Amniotic stem cell (primary cell): ENCODE measurements around the gene MYO10.
"Not testable (repeated sequence)": the region's sequence is repeated elsewhere in the genome, so short reads cannot be mapped to it uniquely, and the experiment has no call there.

Experiments
- DNase-seq: peaks from one replicate; lab custom pipeline; 2025; lab: John Stamatoyannopoulos, UW

The MYO10 gene

GRCh38 chr5:16740066-16740810 is 195.8 kb downstream of the MYO10 start:
- no peak for DNase-seq

GRCh38 chr5:16738393-16738792 is 197.7 kb downstream of the MYO10 start:
- DNase-seq, result not testable (repeated sequence)

DNA sequence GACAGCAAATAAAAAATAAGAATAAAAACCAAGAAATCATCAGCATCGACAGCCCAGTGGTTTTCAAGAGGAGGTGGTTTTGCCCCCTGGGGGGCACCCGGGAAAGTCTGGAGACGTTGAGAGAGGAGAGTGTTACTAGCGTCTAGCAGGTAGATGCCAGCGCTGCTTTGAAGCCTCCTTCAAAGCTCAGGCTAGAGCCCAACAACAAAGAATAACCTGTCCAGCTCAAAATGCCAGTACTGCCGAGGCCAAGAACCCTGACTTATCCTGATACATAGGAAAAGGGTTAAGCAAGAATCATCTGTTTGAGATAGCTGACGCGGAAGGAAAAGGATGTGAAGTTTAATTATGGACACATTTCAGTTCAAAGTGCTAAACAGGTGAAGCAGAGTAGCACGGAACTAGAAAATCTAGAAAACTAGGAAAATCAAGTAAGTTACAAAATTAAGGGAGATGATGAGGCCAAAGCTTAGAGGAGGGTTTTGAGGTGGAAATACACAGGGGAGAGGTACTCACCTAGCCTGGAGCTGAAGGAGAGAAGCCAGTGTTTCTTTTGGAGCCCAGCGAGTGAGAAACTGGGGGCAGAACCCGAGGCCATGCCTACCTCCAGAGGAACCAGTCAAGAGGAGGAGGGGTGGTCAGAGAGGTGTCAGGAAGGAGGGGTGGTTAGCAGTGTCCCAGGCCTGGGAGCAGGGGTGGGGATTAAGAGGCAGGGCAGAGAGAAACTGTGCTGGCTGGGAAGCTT is 198.3 kb downstream of the MYO10 start:
- DNase-seq, result no peak

- DNase-seq, result no peak
Measured at GRCh38 chr5:16737209-16737608, 198.9 kb downstream of the MYO10 start.

DNA sequence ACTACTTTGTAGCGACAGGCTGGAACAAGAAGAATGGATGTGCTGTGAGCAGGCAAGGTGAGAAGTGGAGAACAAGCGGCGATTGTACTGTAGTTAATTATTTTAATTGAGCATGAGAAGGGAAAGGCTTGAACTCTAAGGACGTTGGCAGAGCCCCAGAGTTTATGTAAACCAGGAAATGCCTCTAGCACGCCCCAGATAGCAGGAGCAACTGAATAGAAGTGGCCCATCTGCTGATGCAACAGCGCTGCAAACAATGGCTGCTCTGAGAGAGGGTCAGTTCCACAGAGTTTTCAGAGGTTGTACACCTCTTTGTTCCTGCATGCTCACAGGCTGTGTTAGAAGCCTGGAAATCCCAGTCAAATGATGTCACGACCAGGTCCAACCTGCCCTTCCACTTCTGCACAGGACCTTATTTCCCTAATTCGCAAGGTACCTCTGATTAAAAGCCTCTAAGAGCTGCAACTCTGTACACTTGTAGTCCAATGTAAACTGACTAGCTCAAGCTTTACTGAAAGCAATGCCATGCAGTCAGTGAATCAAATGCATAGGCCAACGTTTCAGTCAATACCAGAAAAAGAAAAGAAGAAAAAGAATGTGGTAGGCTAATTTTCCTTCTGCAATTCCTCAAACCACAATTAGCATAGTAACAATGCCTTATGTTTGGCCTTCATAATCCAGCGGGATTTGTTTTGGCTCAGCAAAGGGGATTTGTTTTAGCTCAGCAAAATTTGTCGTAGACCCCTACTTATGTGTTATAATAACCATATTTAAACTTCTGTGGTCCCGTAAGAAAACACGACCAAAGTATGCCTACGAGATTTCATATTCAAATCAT is 199.7 kb downstream of the MYO10 start:
- peak; percentile 18 for DNase-seq

DNA sequence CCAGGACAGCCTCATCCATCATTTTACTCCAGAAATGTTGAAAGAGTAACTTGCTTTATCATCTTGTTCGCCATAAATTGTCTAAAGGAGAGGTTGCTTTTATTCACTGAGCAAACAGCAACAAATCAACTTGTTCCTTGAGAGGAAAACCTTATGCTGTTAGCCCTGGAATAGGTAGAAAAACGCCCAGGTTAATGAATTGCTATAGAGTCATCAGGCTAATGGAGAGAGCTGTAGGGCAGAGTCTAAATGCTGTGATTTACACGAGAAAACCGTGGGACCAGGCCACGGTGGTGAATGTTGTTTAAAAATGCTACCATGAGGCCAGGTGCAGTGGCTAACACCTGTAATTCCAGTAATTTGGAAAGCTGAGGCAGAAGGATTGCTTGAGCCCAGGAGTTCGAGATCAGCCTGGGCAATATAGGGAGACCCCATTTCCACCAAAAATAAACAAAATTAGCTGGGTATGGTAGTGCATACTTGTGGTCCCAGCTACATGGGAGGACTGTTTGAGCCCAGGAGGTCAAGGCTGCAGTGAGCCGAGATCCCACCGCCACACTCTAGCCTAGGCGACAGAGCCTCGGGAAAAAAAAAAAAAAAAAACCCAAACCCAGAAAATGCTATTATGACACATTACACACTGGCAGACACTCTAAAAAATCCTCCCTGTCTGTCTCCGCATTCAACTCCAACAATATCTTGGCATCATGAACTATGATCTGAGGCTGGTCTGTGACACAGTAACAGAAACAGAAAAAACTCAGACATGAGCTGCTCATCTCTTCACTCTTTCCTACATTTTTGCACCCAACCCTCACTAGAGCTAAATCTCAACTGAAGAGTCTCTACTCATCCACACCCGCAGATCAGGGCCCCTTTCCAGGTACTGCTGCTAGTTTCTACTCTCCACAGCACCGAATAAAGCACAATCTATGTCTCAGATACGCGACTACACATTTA is 200.7 kb downstream of the MYO10 start:
- DNase-seq, result no peak

- no peak for DNase-seq
Measured at GRCh38 chr5:16733331-16734006, 202.6 kb downstream of the MYO10 start.

- no peak for DNase-seq
Measured at GRCh38 chr5:16732356-16732755, 203.7 kb downstream of the MYO10 start.

DNA sequence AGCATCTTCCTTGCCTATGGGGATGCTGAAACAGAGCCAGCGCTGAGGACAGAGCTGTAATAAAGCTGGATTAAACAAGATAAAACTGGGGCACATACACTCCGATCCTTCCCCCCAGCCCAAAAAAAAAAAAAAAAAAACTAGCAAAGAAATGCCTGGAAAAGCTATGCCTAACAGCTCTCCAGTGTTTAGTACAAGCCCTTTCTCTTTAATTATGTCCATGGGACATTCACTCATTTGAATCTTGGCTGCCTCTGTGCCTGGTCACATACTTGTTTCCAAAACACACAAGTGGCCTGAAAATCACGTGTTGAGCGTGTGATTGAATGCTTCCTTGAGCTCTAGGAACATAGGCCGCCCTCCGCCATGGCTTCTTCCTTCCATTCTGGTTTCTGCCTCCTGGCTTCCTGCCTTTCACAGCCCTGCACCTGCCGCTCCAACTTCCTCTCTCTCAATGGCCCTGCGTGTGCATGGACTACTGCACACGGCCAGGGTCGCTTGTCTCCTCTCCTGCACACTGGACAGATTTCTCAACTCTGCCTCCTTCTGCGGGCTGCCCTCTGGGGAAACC is 208.2 kb downstream of the MYO10 start:
- DNase-seq, result no peak

DNA sequence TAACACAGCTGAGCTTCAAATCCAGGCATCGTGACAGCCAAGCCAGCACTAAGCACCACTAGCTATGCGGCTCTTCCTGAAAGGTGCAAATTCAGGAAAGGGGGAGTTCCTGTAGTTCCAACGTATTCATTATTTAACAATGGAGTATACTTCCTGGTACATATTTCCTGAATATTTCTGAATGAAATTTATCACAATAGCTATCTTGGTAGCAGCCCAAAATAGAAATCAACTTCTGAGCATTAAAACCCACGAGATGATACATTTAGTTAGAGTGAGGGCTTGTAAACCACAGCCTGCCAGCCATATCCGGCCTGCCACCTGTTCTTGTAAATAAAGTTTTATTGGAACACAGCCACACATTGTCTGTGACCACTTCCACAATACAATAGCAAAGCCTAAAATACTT is 209.5 kb downstream of the MYO10 start:
- no peak for DNase-seq

DNA sequence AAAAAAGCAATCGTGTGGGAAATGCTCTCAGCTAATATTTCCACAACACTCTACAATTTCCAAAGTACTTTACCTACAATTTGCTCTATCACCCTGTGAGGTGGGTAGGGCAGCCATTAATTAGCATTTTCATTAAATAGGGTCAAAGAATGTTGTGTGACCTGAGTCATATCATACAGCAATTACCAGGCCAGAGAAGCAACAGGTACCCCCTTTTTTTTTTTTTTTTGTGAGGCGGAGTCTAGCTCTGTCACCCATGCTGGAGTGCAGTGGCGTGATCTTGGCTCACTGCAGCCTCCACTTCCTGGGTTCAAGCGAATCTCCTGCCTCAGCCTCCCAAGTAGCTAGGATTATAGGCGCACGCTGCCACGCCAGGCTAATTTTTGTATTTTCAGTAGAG is 210.5 kb downstream of the MYO10 start:
- no peak for DNase-seq

DNA sequence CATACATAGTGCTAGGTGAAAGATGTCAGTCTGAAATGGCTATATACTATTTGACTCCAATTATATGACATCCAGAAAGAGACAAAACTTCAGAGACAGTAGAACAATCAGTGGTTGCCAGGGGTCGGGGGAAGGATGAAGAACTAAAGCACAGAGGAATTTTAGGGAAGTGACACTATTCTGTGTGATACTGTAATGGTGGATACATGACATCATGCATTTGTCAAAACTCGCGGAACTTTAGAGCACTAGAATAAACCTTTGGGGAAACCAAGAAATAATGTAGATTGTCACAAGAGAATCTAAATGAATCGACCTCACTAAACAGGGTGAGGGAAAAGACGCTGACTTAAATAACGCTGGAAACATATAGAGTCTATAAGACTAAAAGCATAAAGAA is 212.3 kb downstream of the MYO10 start:
- DNase-seq, result no peak

DNA sequence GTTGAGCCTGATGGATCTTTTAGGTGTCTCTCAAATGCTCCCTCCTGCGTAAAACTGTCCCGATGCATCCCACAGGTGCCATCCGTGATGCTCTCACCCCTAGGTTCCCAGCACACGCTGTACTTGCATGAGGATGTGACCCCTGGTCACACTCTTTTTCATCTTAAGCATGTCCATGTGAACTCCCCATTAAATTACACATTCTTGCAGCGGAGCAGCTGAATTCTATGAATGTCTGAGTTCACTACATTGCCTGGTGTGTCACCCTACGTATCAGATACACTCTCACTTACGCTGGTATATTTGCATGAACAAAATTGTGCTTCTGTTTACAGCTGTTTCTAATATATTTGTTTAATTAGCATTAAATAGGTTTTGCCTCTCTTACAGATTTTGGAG is 214.0 kb downstream of the MYO10 start:
- no peak for DNase-seq

DNA sequence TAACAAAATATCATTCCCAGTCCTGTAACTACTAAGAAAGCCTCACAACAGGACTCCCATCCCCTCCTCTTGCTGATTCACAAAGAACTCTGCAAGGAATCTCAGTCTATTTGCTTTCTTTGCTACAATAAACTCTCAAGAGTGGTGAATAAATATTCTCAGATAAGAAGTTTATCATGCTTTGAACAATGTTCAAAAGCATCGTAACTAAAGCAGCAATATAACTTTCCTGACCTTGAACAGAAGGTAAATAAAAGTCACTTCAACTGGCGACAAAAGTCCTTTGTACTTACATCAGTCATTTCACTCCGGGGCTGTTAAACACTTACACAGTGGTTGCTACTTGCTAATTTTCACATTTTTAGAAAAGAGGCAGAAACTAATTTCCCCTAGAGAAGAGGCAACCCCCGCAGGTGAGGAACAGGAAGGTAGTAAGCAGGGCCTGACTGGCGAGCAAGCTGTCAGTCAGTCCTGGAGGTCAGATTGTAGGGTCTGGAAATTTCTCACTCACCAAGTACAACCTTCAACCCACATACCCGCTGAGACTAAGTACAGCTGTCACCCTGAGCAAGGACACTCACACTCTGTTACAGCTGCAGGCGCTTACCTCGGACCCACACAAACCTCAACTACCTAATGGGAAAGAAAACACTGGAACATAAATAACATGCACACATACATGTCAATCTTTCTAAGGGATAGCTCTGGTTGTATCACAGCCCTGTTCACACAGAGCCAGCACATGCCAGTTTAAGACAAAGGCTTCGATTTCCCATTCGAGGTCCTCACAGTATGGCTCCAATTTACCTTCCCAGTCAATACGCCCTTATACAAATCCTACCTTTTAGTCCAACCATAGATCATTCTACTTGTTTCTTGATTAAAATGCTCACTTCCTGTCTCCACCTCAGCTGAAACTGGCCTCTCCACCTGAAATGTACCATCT is 214.7 kb downstream of the MYO10 start:
- no peak for DNase-seq

GRCh38 chr5:16718036-16718435 is 218.1 kb downstream of the MYO10 start:
- DNase-seq, result not testable (repeated sequence)

DNA sequence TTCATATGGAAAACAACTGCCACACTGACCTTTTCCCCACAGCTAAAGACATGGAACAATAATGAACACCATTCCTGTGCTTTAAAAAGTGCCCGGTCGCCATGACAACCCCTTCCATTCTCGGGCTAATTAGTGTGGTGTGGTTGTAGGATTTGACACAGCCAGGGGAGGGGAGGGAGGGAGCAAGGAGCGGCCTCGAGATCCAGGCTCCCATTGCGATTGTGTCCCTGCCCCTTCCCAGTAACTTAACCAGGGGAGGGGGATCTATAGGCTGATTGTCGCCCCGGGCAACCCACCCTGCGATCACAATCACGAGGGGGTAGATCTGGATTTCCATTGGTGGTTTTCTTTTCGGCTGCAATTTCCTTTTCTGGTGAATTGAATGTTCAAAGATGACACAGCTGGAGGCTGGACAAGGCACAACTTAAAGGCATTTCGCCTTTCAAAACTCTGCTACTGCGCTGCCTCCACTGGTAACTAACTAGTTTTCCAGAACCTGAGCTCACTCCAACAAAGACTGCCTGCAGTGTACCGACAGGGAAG is 222.6 kb downstream of the MYO10 start:
- DNase-seq, result no peak

DNA sequence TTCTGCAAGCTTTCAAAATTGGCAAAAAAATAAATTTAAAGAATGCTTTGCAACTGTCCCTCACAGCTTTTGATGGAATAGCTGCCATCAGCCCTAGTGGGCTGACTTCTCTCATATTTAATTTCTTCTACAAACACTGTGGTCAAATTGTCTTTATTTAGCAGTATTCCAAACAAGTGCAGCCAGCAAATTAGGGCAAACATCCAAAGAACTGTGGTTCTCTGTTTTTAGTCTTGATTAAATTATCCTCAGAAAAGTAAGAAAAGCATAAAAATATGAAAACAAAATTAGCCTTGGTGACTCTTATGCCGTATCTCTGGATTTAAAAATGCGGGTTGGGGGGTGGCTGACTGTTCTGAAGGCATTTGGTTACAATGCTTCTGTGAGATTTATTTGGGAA is 223.5 kb downstream of the MYO10 start:
- DNase-seq, result no peak

- no peak for DNase-seq
Measured at GRCh38 chr5:16712178-16712577, 223.9 kb downstream of the MYO10 start.
